ENCODE measurements around the gene PSMD12. TPM values are rescaled to one million over a fixed set of nuclear protein-coding genes. Genes with fewer than 3 reads are reported as not detected.
"Not testable (repeated sequence)": the region's sequence is repeated elsewhere in the genome, so short reads cannot be mapped to it uniquely, and the experiment has no call there.

The PSMD12 gene
- total RNA-seq, 1 experiment from 2014 or later, result 192 TPM

- peaks cover 5% of the 10 kb centered on the region for H3K4me1 ChIP-seq (ENCODE audit: insufficient read depth, low read length, poor library complexity, severe bottlenecking)
- ChIA-PET POLR2A (ENCODE audit: low non-redundant PET) (no interaction called here), CTCF (no interaction called here)
- no peaks in the 10 kb centered on the region for H3K9me3 ChIP-seq (ENCODE audit: low read depth, low read length, poor library complexity, severe bottlenecking)
- no peak for TF ChIP-seq EZH2 (IDR thresholded peaks at IDR 0.05; ENCODE audit: borderline replicate concordance, low read depth, low read length, poor library complexity, severe bottlenecking)
- TF ChIP-seq CTCF (conservative IDR thresholded peaks at IDR 0.05; ENCODE audit: low read depth, low read length), result no peak
- H3K36me3 ChIP-seq (ENCODE audit: insufficient read depth, low read length, poor library complexity, severe bottlenecking), result no peaks in the 10 kb centered on the region
- no peak for DNase-seq (ENCODE audit: low spot score)
- H3K27me3 ChIP-seq (replicated peaks; ENCODE audit: insufficient read depth, low read depth, low read length, poor library complexity), result no peaks in the 10 kb centered on the region
- no peak overlapping the region for H3K4me3 ChIP-seq (ENCODE audit: low read depth, low read length, poor library complexity, severe bottlenecking)
- BruUV-seq (replicated peaks), result no TSS peak
- intact Hi-C loops (cut with micrococcal nuclease; ENCODE audit: unreplicated experiment), result no loop called here
- H3K27ac ChIP-seq (ENCODE audit: low read depth, low read length, poor library complexity, severe bottlenecking), result no peak overlapping the region
Measured at GRCh38 chr17:67310406-67310805, 56.0 kb downstream of the PSMD12 start.

- BruUV-seq (replicated peaks); POLR2A ChIA-PET (ENCODE audit: low non-redundant PET); H3K36me3 ChIP-seq (ENCODE audit: insufficient read depth, low read length, poor library complexity, severe bottlenecking); DNase-seq (ENCODE audit: low spot score); H3K9me3 ChIP-seq (ENCODE audit: low read depth, low read length, poor library complexity, severe bottlenecking); H3K27ac ChIP-seq (ENCODE audit: low read depth, low read length, poor library complexity, severe bottlenecking); H3K4me3 ChIP-seq (ENCODE audit: low read depth, low read length, poor library complexity, severe bottlenecking); H3K27me3 ChIP-seq (replicated peaks; ENCODE audit: insufficient read depth, low read depth, low read length, poor library complexity); H3K4me1 ChIP-seq (ENCODE audit: insufficient read depth, low read length, poor library complexity, severe bottlenecking); intact Hi-C loops (cut with micrococcal nuclease; ENCODE audit: unreplicated experiment); CTCF ChIA-PET: not testable (repeated sequence)
Measured at GRCh38 chr17:67305446-67306235, 60.7 kb downstream of the PSMD12 start.

GRCh38 chr17:67297454-67297960 lies 68.9 kb downstream of the PSMD12 start:
- intact Hi-C loops (cut with micrococcal nuclease; ENCODE audit: unreplicated experiment), result no loop called here
- TF ChIP-seq EZH2 (IDR thresholded peaks at IDR 0.05; ENCODE audit: borderline replicate concordance, low read depth, low read length, poor library complexity, severe bottlenecking) (no peak), CTCF (conservative IDR thresholded peaks at IDR 0.05; ENCODE audit: low read depth, low read length) (no peak)
- DNase-seq (ENCODE audit: low spot score), result no peak
- ChIA-PET POLR2A (ENCODE audit: low non-redundant PET) (no interaction called here), CTCF (no interaction called here)
- BruUV-seq (replicated peaks), result no TSS peak
- Histone ChIP-seq H3K4me3 (ENCODE audit: low read depth, low read length, poor library complexity, severe bottlenecking) (no peak overlapping the region), H3K27me3 (replicated peaks; ENCODE audit: insufficient read depth, low read depth, low read length, poor library complexity) (no peaks in the 10 kb centered on the region), H3K27ac (ENCODE audit: low read depth, low read length, poor library complexity, severe bottlenecking) (no peak overlapping the region), H3K4me1 (ENCODE audit: insufficient read depth, low read length, poor library complexity, severe bottlenecking) (no peaks in the 10 kb centered on the region), H3K36me3 (ENCODE audit: insufficient read depth, low read length, poor library complexity, severe bottlenecking) (no peaks in the 10 kb centered on the region), H3K9me3 (ENCODE audit: low read depth, low read length, poor library complexity, severe bottlenecking) (no peaks in the 10 kb centered on the region)

Measured in A673 (cell line).